Measurements from ENCODE around the gene FBLN2.

FBLN2 gene

DNA sequence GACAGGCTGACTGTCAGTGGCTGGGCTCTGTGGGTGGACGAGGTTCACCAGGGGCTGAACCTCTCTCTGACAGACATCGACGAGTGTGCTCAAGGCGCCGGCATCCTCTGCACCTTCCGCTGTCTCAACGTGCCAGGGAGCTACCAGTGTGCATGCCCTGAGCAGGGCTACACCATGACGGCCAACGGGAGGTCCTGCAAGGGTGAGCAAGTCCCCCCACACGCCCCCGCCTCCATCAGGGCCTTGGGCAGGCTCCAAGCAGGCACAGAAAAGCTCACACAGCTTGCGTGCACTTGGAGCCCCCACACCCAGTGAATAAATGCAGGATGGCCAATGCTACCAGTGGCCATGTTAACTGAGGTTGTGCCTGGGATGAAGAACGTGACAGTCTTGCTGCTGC, 82.3 kb downstream of the FBLN2 start:
- Mint-ChIP-seq H3K4me3 (no peak overlapping the region), H3K9me3 (no peaks in the 10 kb centered on the region), H3K27me3 (peaks cover 10% of the 10 kb centered on the region), H3K4me1 (no peaks in the 10 kb centered on the region), H3K36me3 (peaks cover 3% of the 10 kb centered on the region), H3K27ac (no peak overlapping the region)
- no peak for ATAC-seq (ENCODE audit: low read depth)
- DNase-seq (ENCODE audit: low spot score in 2 of 2), result no peak

DNA sequence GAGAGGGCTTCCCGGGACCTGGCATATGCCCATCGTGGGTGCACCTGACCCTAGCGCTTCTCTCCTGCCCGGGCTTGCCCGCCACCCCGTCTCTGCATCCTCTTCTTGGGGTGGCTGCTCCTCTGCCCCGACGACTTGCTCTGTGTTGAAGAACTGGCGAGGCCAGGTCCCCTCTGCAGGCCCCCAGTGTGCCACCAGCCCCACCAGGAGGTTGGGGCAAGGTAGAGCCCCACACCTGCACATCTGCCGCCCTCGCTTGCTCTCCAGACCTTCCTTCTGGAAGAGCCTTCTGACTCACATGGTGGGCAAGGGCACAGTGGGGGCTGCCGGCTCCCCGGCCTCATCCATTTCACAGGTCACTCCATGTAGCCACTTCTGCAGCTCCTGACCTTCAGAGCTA, 84.3 kb downstream of the FBLN2 start:
- Mint-ChIP-seq H3K36me3 (peaks cover 3% of the 10 kb centered on the region), H3K27me3 (peaks cover 10% of the 10 kb centered on the region), H3K4me1 (no peaks in the 10 kb centered on the region), H3K9me3 (no peaks in the 10 kb centered on the region), H3K27ac (no peak overlapping the region), H3K4me3 (no peak overlapping the region)
- DNase-seq (ENCODE audit: low spot score in 2 of 2), result no peak
- ATAC-seq (ENCODE audit: low read depth), result no peak

- Mint-ChIP-seq H3K36me3 (peaks cover 3% of the 10 kb centered on the region), H3K27ac (no peak overlapping the region), H3K4me1 (no peaks in the 10 kb centered on the region), H3K9me3 (no peaks in the 10 kb centered on the region), H3K4me3 (no peak overlapping the region), H3K27me3 (peaks cover 10% of the 10 kb centered on the region)
- DNase-seq (ENCODE audit: low spot score in 2 of 2), result no peak
- no peak for ATAC-seq (ENCODE audit: low read depth)
Observed at GRCh38 chr3:13634151-13634550, 85.2 kb downstream of the FBLN2 start.

GRCh38 chr3:13634615-13635014, 85.7 kb downstream of the FBLN2 start:
- DNase-seq (ENCODE audit: low spot score in 2 of 2) (no peak), ATAC-seq (ENCODE audit: low read depth) (no peak)
- Mint-ChIP-seq H3K27me3 (peaks cover 7% of the 10 kb centered on the region), H3K36me3 (peaks cover 1% of the 10 kb centered on the region), H3K4me1 (no peaks in the 10 kb centered on the region), H3K4me3 (no peak overlapping the region), H3K9me3 (no peaks in the 10 kb centered on the region), H3K27ac (no peak overlapping the region)

DNA sequence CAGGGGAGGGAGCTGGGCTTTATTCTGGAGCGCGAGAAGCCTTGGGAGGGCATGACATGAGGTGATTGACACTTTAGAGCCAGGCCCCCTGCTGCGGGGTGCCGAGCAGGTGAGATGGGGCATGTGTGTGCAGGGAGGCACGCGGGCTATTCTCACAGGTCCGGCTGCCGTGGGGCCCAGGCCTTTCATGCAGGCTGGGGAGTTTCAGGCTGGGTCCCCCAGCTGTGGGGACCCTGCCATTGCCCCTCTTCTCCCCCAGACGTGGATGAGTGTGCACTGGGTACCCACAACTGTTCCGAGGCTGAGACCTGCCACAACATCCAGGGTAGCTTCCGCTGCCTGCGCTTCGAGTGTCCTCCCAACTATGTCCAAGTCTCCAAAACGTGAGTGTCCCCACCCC, 87.3 kb downstream of the FBLN2 start:
- no peaks in the 10 kb centered on the region for H3K36me3 Mint-ChIP-seq

GRCh38 chr3:13636874-13637273, 87.9 kb downstream of the FBLN2 start:
- DNase-seq (ENCODE audit: low spot score in 2 of 2) (no peak), ATAC-seq (ENCODE audit: low read depth) (no peak)
- H3K36me3 Mint-ChIP-seq, result no peaks in the 10 kb centered on the region
- no peaks in the 10 kb centered on the region for H3K9me3 Mint-ChIP-seq
- H3K27me3 Mint-ChIP-seq, result peaks cover 7% of the 10 kb centered on the region
- no peak overlapping the region for H3K4me3 Mint-ChIP-seq
- H3K4me1 Mint-ChIP-seq, result no peaks in the 10 kb centered on the region
- no peak overlapping the region for H3K27ac Mint-ChIP-seq

More for the DNA sequence above, 87.3 kb downstream of the FBLN2 start:
- H3K4me3 Mint-ChIP-seq, result no peak overlapping the region
- ATAC-seq (ENCODE audit: low read depth) (no peak), DNase-seq (ENCODE audit: low spot score in 2 of 2) (no peak)
- peaks cover 7% of the 10 kb centered on the region for H3K27me3 Mint-ChIP-seq
- H3K4me1 Mint-ChIP-seq, result no peaks in the 10 kb centered on the region
- H3K9me3 Mint-ChIP-seq, result no peaks in the 10 kb centered on the region
- no peak overlapping the region for H3K27ac Mint-ChIP-seq

GRCh38 chr3:13637311-13637891, 88.5 kb downstream of the FBLN2 start:
- H3K36me3 Mint-ChIP-seq, result no peaks in the 10 kb centered on the region
- no peaks in the 10 kb centered on the region for H3K9me3 Mint-ChIP-seq
- no peak overlapping the region for H3K4me3 Mint-ChIP-seq
- H3K27ac Mint-ChIP-seq, result no peak overlapping the region
- H3K27me3 Mint-ChIP-seq, result peaks cover 7% of the 10 kb centered on the region
- no peak for ATAC-seq (ENCODE audit: low read depth)
- no peaks in the 10 kb centered on the region for H3K4me1 Mint-ChIP-seq
- DNase-seq (ENCODE audit: low spot score in 2 of 2), result no peak

- Mint-ChIP-seq H3K27ac (no peak overlapping the region), H3K36me3 (no peaks in the 10 kb centered on the region)
- no peak for ATAC-seq (ENCODE audit: low read depth)
Observed at GRCh38 chr3:13637953-13638352, 89.0 kb downstream of the FBLN2 start.

DNA sequence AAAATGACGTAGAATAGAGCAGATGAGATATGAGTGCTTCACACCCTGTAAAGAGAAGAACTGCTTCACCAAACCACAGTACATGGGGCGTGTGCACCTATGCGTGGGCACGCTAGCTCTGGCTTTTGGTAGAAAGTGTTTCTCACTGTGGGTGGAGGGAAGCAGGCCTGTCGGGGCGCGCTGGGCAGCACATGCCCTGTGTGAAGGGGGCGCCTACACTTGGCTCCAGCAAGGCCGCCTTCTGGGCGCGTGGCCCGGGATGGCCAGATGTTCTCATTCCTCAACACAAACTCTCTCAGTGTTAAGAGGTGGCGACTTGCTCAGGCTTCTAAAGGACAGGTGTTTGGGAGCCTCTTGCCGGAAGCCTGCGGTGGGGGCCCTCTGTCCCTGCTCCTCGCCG, 90.0 kb downstream of the FBLN2 start:
- Mint-ChIP-seq H3K27ac (no peak overlapping the region), H3K4me3 (no peak overlapping the region), H3K27me3 (peaks cover 7% of the 10 kb centered on the region), H3K9me3 (no peaks in the 10 kb centered on the region), H3K36me3 (no peaks in the 10 kb centered on the region), H3K4me1 (no peaks in the 10 kb centered on the region)
- ATAC-seq (ENCODE audit: low read depth), result no peak
- DNase-seq (ENCODE audit: low spot score in 2 of 2), result no peak

More at GRCh38 chr3:13637953-13638352, 89.0 kb downstream of the FBLN2 start:
- DNase-seq (ENCODE audit: low spot score in 2 of 2), result no peak
- Mint-ChIP-seq H3K9me3 (no peaks in the 10 kb centered on the region), H3K4me3 (no peak overlapping the region), H3K4me1 (no peaks in the 10 kb centered on the region), H3K27me3 (peaks cover 7% of the 10 kb centered on the region)

DNA sequence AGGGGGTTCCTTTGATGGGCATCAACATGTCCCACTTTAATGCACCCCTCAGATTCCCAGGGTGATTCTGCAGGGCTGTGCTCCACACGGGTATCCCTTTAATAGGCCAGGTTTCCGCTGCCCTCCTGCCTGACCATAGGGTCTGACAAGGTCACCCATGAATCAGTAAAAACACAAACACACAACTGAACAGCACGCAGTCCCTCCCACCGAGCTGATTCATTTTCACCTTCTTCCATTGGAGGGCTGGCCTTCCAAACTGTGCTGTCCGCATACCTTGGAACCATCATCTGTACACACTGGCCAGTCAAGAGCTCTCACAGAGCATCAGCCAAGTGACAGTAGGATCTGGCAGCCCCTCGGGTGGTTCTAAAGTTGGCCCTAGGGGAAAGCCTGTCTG, 93.7 kb downstream of the FBLN2 start:
- H3K27me3 Mint-ChIP-seq, result peaks cover 18% of the 10 kb centered on the region
- no peaks in the 10 kb centered on the region for H3K9me3 Mint-ChIP-seq
- H3K36me3 Mint-ChIP-seq, result no peaks in the 10 kb centered on the region
- DNase-seq (ENCODE audit: low spot score in 2 of 2), result no peak
- no peak overlapping the region for H3K4me3 Mint-ChIP-seq
- ATAC-seq (ENCODE audit: low read depth), result no peak
- no peak overlapping the region for H3K27ac Mint-ChIP-seq
- peaks cover 6% of the 10 kb centered on the region for H3K4me1 Mint-ChIP-seq

DNA sequence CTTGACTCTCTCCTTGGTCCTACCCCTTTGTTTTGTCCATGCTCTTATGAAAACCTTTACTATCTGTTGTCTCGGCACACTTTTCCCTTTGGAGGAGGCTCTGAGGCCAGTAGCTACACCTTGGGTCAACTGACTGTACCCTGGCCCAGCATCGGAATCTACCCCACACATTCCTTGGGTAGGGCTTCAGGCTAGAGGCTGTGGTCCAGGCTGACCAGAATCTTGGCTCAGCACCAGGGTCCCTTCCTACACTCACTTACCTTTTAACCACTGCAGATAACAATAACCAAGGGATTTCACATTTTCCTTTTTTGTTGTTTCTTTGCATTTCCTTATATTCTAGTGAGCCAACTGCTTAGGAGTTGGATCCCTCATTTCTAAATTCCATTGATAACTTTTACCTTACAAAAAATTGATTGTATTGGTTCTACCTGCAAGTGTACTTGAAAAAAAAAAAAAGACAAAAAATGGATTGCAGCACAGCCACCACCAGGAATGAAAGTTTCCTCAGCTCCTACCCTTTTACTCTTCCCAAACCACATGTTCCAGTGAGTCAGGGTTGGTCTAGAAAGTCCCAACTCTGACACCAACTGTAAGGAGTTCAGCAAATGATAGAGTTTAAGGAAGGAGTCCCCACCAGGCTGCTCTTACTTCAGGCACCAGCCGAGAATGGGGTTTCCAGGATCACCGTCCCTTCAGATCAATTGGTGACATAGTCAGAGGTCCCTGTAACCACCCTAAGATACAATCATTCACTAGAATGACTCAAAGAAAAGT, 95.6 kb downstream of the FBLN2 start:
- H3K27me3 Mint-ChIP-seq, result peaks cover 21% of the 10 kb centered on the region
- ATAC-seq (ENCODE audit: low read depth), result no peak
- no peaks in the 10 kb centered on the region for H3K9me3 Mint-ChIP-seq
- peaks cover 12% of the 10 kb centered on the region for H3K4me1 Mint-ChIP-seq
- no peak for DNase-seq (ENCODE audit: low spot score in 2 of 2)
- H3K27ac Mint-ChIP-seq, result no peak overlapping the region
- no peak overlapping the region for H3K4me3 Mint-ChIP-seq
- no peaks in the 10 kb centered on the region for H3K36me3 Mint-ChIP-seq

GRCh38 chr3:13645801-13646637, 97.1 kb downstream of the FBLN2 start:
- Mint-ChIP-seq H3K4me1 (peaks cover 17% of the 10 kb centered on the region), H3K4me3 (no peak overlapping the region), H3K27ac (no peak overlapping the region), H3K9me3 (no peaks in the 10 kb centered on the region), H3K36me3 (no peaks in the 10 kb centered on the region), H3K27me3 (peaks cover 23% of the 10 kb centered on the region)
- DNase-seq (ENCODE audit: low spot score in 2 of 2) (no peak), ATAC-seq (ENCODE audit: low read depth) (no peak)

DNA sequence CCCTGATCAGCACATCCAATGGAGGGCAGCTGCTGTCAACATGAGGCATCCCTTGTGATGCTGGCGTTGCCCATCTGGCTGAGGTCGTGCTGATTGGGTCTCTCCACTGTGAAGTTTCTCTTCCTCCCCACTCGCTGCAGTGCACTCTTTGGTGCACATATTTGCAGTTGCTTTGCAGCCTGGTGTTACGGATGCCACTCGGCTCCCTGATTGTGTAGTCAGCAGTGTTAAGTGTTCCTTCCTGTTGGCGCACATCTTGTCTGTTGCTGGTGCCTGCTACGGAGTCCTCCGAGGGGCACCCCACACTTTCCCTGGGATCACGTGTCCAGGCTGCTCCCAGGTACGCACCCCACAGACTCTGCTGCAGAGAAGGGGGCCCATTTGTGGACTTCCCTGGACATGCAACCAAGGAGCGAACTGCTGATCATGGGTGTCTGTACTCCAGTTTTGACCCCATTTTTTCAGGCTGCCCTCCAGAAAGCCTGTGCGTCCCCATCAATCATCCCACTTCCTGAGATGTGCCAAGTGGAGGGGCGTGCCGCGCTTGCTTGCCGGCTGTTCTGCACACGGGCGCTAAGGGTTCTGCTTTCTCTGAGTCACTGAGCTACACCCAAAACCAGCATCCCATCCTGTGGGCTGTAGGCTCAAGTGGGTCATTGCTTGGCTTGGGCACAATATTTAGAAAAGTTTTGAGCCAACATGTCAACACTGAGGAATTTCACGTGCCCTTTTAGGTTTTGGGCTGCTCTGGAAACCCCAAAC, 98.6 kb downstream of the FBLN2 start:
- H3K9me3 Mint-ChIP-seq, result no peaks in the 10 kb centered on the region
- no peaks in the 10 kb centered on the region for H3K36me3 Mint-ChIP-seq
- ATAC-seq (ENCODE audit: low read depth), result peak; percentile 26
- H3K4me3 Mint-ChIP-seq, result no peak overlapping the region
- H3K4me1 Mint-ChIP-seq, result peaks cover 17% of the 10 kb centered on the region
- no peak overlapping the region for H3K27ac Mint-ChIP-seq
- H3K27me3 Mint-ChIP-seq, result peaks cover 30% of the 10 kb centered on the region
- no peak for DNase-seq (ENCODE audit: low spot score in 2 of 2)
